GM23338 (cell line): ENCODE measurements around the gene CMIP. TPM values are rescaled to one million over a fixed set of nuclear protein-coding genes. Genes with fewer than 3 reads are reported as not detected.

Experiments used
- ATAC-seq: fragments of 200-7000 bp; cut with Tn5 transposase; 3 replicates; pipeline ENCODE4 v1.9.1; 2020
- DNase-seq: peaks from one replicate; pipeline ENCODE4 v3.0.0-alpha.2; 2015; ENCODE audit warnings: low spot score
- H2AFZ ChIP-seq: fragments of 200-600 bp; sonication (generic); 2 replicates; pipeline ENCODE4 v1.8.0; 2016; ENCODE audit warnings: antibody characterized with exemption, mild to moderate bottlenecking, moderate library complexity
- H3F3A ChIP-seq: fragments of 200-600 bp; sonication (generic); replicated peaks from 2 replicates; pipeline ENCODE4 v1.8.0; 2017; ENCODE audit warnings: antibody characterized with exemption, mixed run types, low read depth
- H3K27ac ChIP-seq: fragments of 200-600 bp; sonication (generic); 2 replicates; pipeline ENCODE4 v1.6.1; 2016; ENCODE audit warnings: low read depth
- H3K27me3 ChIP-seq: fragments of 200-600 bp; sonication (generic); 2 replicates; pipeline ENCODE4 v1.8.0; 2016; ENCODE audit warnings: mild to moderate bottlenecking, mixed run types, moderate library complexity; ENCODE audit not compliant: insufficient read depth
- H3K36me3 ChIP-seq: fragments of 200-600 bp; sonication (generic); 2 replicates; pipeline ENCODE4 v1.8.0; 2016; ENCODE audit warnings: mild to moderate bottlenecking; ENCODE audit not compliant: insufficient read depth
- H3K4me1 ChIP-seq: fragments of 200-600 bp; sonication (generic); 2 replicates; pipeline ENCODE4 v1.8.0; 2016; ENCODE audit warnings: mild to moderate bottlenecking, moderate library complexity; ENCODE audit not compliant: insufficient read depth
- H3K4me2 ChIP-seq: fragments of 200-600 bp; sonication (generic); 2 replicates; pipeline ENCODE4 v1.7.1; 2017; ENCODE audit warnings: mixed run types
- H3K4me3 ChIP-seq: fragments of 200-600 bp; sonication (generic); 2 replicates; pipeline ENCODE4 v1.6.1; 2016; ENCODE audit warnings: mixed run types
- H3K79me2 ChIP-seq: fragments of 200-600 bp; sonication (generic); replicated peaks from 2 replicates; pipeline ENCODE4 v1.8.0; 2017; ENCODE audit warnings: mild to moderate bottlenecking; ENCODE audit not compliant: insufficient read depth
- H3K9me2 ChIP-seq: fragments of 200-600 bp; sonication (generic); 2 replicates; pipeline ENCODE4 v1.8.0; 2017; ENCODE audit not compliant: insufficient read depth
- H4K20me1 ChIP-seq: fragments of 200-600 bp; sonication (generic); replicated peaks from 2 replicates; pipeline ENCODE4 v1.8.0; 2017; ENCODE audit warnings: mild to moderate bottlenecking; ENCODE audit not compliant: insufficient read depth
- H3K27ac Mint-ChIP-seq: 2 replicates; pipeline ENCODE4 v1.8.0; 2020; ENCODE audit warnings: inconsistent platforms, mild to moderate bottlenecking, moderate library complexity, mixed read lengths
- H3K27me3 Mint-ChIP-seq: 3 replicates; pipeline ENCODE4 v1.8.0; 2022; ENCODE audit warnings: low read depth, mild to moderate bottlenecking, moderate library complexity, mixed read lengths, inconsistent platforms; ENCODE audit not compliant: insufficient read depth, poor library complexity
- H3K36me3 Mint-ChIP-seq: 3 replicates; pipeline ENCODE4 v1.8.0; 2021; ENCODE audit warnings: low read depth, mild to moderate bottlenecking, inconsistent platforms, moderate library complexity, mixed read lengths
- H3K4me1 Mint-ChIP-seq: 3 replicates; pipeline ENCODE4 v1.8.0; 2020; ENCODE audit warnings: mild to moderate bottlenecking, inconsistent platforms, mixed read lengths
- H3K4me3 Mint-ChIP-seq: 3 replicates; pipeline ENCODE4 v1.8.0; 2021; ENCODE audit warnings: moderate library complexity, mild to moderate bottlenecking, inconsistent platforms, mixed read lengths
- H3K9me3 Mint-ChIP-seq: 3 replicates; pipeline ENCODE4 v1.8.0; 2020; ENCODE audit warnings: moderate library complexity, mild to moderate bottlenecking, inconsistent platforms, mixed read lengths
- CREB1 ChIP-seq: fragments of 250-450 bp; sonication (Bioruptor Pico); IDR thresholded peaks from 2 replicates; pipeline ENCODE4 v1.5.0; 2020; ENCODE audit warnings: low read depth, mild to moderate bottlenecking, moderate library complexity
- CTCF ChIP-seq, 2 experiments: fragments of 200-600 bp in 1 of 2; sonication (generic) in 1 of 2; conservative IDR thresholded peaks; 2 replicates each; pipeline versions ENCODE4 v1.5.1 to v1.6.1; 2016 to 2017; ENCODE audit warnings: antibody characterized with exemption in 2 of 2, low read depth in 2 of 2, mild to moderate bottlenecking in 2 of 2, moderate library complexity in 1 of 2
- EZH2 ChIP-seq: fragments of 200-600 bp; sonication (generic); IDR thresholded peaks from one replicate; pipeline ENCODE4 v1.8.0; 2017; ENCODE audit warnings: antibody characterized with exemption, mild to moderate bottlenecking, low read depth; ENCODE audit not compliant: unreplicated experiment
- JUNB ChIP-seq: IDR thresholded peaks from one replicate; pipeline ENCODE4 v1.6.1; 2016; ENCODE audit warnings: antibody characterized with exemption; ENCODE audit not compliant: unreplicated experiment
- NANOG ChIP-seq: IDR thresholded peaks from 2 replicates; pipeline ENCODE4 v1.6.1; 2016; ENCODE audit warnings: antibody characterized with exemption, borderline replicate concordance
- POLR2AphosphoS5 ChIP-seq: IDR thresholded peaks from 2 replicates; pipeline ENCODE4 v1.6.1; 2016; ENCODE audit warnings: antibody characterized with exemption, low read depth
- REST ChIP-seq: IDR thresholded peaks from one replicate; pipeline ENCODE4 v1.6.1; 2018; ENCODE audit warnings: antibody characterized with exemption; ENCODE audit not compliant: unreplicated experiment
- STAT1 ChIP-seq: IDR thresholded peaks from one replicate; pipeline ENCODE4 v1.6.1; 2016; ENCODE audit warnings: antibody characterized with exemption; ENCODE audit not compliant: unreplicated experiment
- ZNF462 ChIP-seq: fragments of 250-450 bp; sonication (Bioruptor Pico); IDR thresholded peaks from 2 replicates; pipeline ENCODE4 v1.5.0; 2020; ENCODE audit warnings: mild to moderate bottlenecking, moderate library complexity
- polyA plus RNA-seq: library from polyadenylated mRNA; unstranded; fragments of >200 nt; fragmentation: Nextera tagmentation; extraction: Ambion mirVana; gene quantifications from 2 replicates; pipeline ENCODE4 v1.2.1, GENCODE V29; 2016
- total RNA-seq: library from RNA; depleted of rRNA; stranded (reverse); fragments of >200 nt; shearing (Covaris generic); gene quantifications from 2 replicates; pipeline ENCODE4 v1.2.3, GENCODE V29; 2014

Gene CMIP
- total and polyA plus RNA-seq, 2 experiments from 2014 or later = 9.5 to 62.3 TPM

GRCh38 chr16:81567087-81567486, 122.5 kb downstream of the CMIP start (continued):
- TF ChIP-seq CTCF (conservative IDR thresholded peaks at IDR 0.05; ENCODE audit: low read depth in 2 of 2) = no peak

GRCh38 chr16:81567987-81568748, 123.6 kb downstream of the CMIP start:
- no peaks in the 10 kb centered on the region for H3K27me3 ChIP-seq
- no peaks in the 10 kb centered on the region; the same call in 1 of the 2 replicates for H3K4me1 ChIP-seq
- ATAC-seq = no peak
- H3K27ac ChIP-seq = no peak overlapping the region; the same call in 1 of the 2 replicates
- Mint-ChIP-seq H3K9me3 (no peaks in the 10 kb centered on the region), H3K4me3 (no peak overlapping the region), H3K27ac (no peak overlapping the region), H3K4me1 (peaks cover 44% of the 10 kb centered on the region), H3K36me3 (no peaks in the 10 kb centered on the region; the same call in 2 of the 3 replicates), H3K27me3 (peaks cover 14% of the 10 kb centered on the region)
- peaks cover 91% of the 10 kb centered on the region for H3K79me2 ChIP-seq
- no peak overlapping the region for H3K4me3 ChIP-seq
- H3K4me2 ChIP-seq = no peak overlapping the region
- no peaks in the 10 kb centered on the region for H3F3A ChIP-seq
- no peaks in the 10 kb centered on the region for H3K36me3 ChIP-seq
- no peak for DNase-seq
- H4K20me1 ChIP-seq = peaks cover 42% of the 10 kb centered on the region
- H3K9me2 ChIP-seq = no peaks in the 10 kb centered on the region
- H2AFZ ChIP-seq = no peak overlapping the region
- no peak for TF ChIP-seq NANOG
- no peak for TF ChIP-seq POLR2AphosphoS5
- TF ChIP-seq ZNF462 (CRISPR knock-in tag) = no peak
- no peak for TF ChIP-seq CREB1
- TF ChIP-seq JUNB = no peak
- no peak for TF ChIP-seq CTCF (conservative IDR thresholded peaks at IDR 0.05; ENCODE audit: low read depth in 2 of 2)
- no peak for TF ChIP-seq STAT1
- TF ChIP-seq EZH2 = no peak
- no peak for TF ChIP-seq REST
